NOMO-1 treated with DMSO at 0.1 percent for 48 hours (cell line): ENCODE data around the gene C9orf153.

ENCODE experiments used
- DNase-seq: peaks from one replicate; lab custom pipeline; 2025; ENCODE audit not compliant: unreplicated experiment; lab: John Stamatoyannopoulos, UW

C9orf153 gene

DNA sequence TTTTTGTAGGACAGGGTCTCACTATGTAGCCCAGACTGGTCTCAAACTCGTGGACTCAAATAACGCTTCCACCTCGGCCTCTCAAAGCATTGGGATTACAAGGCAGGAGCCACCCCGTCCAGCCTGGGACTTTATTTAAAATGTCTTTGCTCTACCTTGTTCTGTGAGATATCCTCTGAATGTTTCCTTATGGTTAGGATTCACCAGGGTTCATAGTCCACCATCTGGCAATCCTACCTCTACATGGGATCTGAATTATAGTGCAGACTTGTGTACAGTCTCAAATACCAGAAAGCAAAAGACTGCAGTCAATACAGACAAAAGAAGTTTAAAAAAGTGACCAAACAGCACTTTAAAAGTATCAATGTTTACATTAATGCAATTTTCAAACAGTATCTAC, 12.8 kb upstream of the C9orf153 start:
- no peak for DNase-seq

DNA sequence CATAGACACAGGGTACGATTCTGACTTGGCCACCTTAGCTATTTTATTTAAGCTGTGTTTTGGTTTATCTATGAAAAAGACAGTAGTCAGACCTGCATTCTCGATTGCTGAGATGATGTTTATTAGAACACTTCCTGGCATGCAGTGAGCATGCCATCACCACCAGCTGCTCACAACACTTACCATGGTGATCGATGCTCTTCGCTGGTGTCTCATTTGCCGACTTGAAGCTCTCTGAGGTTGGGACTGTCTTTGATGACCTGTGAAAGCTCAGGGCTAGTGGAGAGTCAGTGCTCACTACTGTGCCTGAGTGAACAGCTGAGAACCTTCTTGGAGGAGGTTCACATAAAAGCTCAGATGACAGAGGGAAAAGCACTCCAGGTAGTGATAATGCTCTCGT, 4.4 kb upstream of the C9orf153 start:
- DNase-seq = no peak

DNA sequence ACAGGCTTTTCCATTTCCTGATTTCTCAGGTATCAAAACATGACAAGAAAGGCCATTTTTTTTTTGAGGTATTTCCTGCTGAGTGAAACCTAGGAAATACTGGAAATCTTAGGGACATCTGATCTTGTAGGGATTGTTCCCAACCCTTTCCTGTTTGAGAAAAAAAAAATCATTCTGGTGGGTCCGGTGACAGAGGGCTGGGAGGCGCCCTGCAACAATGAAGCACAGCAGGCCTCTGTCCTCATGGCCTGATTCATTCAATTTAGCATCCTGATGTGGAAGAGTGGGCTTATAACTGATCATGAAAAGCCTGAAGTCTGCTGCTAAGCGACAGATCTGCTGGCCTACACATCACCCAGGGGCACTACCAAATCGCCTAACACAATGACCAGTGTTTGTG, 3.0 kb upstream of the C9orf153 start:
- DNase-seq = no peak

DNA sequence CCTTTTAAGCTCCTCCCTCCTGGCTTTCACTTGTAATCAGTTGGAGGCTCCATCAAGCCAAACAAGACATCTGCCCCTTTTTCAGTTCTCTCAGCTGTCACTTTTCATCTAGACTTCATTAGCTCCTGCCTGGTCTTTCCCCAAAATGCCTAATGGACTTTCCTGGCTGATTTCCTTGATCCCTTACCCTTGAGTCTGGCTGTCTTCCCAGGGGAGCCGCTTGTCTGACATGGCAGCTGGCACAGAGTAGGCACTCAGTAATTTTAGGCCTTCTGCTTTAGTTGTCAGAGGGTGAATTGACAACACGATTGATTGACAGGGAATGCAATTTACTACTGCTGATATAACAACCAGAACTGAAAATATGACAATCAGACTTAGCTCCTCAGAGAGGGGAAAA, 2.1 kb downstream of the C9orf153 start:
- DNase-seq = no peak

DNA sequence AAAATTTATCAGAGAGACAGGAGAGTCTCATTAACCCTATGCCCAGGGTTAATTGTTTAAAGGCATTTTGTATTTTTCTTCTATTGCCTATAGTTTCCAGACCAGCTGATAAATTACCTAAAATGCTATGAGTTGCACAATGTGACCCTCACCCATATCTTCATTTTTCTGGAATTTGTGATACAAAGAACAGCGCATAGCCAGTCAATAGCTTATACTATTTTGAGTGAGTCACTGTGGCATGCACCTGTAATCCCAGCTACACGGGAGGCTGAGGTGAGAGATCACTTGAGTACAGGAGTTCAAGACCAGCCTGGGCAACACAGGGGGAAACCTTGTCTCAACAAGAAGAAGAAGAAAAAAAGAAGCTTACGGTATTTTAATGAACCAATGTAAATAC, 2.8 kb downstream of the C9orf153 start:
- no peak for DNase-seq

DNA sequence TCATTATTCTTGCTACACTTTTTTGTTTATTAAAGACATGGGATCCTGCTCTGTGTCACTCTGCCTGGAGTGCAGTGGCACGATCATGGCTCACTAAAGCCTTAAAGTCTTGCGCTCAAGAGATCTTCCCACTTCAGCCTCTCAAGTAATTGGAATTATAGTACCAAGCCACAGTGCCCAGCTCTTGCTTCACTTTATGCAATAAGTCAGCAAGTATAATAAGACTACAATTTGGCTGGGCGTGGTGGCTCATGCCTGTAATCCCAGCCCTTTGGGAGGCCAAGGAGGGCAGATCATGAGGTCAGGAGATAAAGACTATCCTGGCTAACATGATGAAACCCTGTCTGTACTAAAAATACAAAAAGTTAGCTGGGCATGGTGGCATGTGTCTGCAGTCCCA, 5.9 kb downstream of the C9orf153 start:
- DNase-seq = no peak

DNA sequence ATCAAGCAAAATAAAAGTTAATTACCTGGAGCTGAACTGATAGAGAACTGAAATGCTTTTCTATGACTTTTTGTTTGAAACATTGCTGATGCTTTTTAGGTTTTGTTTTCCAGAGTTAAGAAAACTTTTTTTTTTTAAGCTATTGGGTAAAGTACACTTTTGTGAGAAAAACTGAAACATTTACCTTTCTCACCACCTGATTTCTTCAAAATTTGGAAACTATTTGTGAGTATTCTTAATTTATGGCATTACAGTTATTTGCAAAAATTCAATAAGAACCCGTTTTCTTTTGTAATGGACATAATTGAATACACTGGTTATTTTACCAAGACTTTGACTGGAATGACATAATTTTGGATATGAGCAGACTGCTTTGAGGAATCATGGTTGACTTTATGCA, 6.6 kb downstream of the C9orf153 start:
- DNase-seq = no peak

DNA sequence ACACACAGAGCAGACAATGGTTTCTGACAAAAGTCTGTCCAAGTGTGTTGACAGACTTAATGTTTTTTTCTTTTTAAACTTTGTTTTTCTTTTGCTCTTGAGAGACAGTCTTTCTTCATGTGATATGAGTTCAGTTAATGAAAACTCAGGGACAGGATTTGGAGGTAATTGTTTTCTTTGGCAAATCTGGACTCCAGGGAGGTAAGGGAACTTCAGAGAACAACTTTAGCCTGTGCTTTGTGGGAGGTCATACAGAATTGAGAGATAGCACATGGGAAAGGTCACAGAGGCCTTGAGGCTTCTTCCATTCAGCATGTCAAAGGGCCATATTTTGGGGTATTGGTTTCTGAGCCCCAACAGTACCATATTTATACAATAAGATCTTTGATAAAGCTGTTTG, 9.3 kb downstream of the C9orf153 start:
- DNase-seq = no peak

DNA sequence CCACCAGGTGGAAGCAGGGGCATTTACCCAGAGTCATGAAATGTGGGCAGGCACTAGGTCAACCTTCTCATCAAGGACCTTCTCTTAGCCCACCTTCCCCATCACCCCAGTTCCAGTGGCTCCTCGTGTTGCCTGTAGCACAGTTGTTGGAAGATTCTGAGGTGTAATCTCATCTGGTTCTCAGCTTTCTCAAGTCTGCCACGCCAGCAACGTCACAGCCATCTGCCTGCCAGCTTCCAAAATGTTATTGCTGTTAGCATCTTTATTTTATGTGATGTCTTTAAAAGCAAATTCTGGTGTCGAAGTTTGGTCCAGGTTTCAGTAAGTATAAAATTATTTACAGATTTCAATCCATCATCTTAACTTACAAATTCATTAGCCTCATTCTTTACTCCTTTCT, 10.7 kb downstream of the C9orf153 start:
- no peak for DNase-seq

DNA sequence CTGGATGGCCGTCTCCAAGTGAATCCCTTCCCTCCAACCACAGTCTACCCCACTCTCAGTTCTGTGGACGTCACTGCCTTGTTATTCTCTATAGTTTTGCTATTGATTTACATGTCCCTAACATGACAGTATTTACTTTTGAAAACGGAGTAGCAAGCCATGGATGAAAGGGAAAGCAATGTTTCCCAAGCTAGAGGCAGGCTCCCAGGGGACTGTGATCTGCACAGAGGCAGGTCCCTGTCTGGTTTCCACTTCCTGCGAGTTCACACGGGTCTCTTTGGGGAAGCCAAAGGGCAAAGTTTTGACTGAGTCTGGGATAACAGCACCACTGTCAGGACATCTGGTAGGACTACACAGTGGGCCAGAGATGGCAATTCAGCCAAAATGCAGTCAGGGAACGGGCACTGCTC, 12.7 kb downstream of the C9orf153 start:
- DNase-seq = no peak

DNA sequence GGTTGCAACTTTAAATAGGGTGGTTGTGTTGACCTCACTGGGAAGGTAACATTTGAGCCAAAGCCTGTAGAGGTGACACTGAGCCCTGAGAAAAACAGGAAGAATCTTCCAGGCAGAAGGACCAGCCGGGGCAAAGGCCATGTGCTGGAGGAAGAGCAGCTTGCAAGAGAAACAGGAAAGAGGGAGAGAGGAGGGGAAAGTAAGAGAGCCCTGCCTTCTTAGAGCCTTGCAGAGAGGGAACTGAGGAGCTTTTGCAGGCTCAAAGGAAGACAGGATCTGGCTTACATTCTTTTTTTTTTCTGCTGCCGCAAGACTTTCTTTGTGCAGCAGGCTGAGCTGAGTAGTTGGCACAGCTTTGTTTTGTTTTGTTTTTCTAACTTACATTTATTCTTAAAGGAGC, 17.4 kb downstream of the C9orf153 start:
- no peak for DNase-seq

DNA sequence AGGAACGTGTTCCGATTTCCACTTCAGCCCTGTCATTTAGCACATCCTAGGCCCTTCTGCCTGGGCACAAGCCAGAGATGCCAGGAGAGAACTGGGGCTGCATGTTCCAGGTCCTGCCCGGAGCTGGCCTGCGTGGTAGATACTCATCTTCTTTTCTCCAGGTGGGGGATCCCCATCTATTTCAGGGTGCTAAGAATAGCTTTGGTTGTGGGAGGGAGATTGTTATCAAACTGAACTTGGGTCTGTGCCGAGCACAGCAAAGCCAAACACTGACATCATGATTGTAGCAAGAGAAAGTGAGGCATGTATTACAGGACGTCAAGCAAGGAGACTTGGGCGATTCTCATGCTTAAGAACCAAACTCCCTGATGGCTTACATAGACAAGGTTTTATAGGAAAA, 18.2 kb downstream of the C9orf153 start:
- DNase-seq = no peak

DNA sequence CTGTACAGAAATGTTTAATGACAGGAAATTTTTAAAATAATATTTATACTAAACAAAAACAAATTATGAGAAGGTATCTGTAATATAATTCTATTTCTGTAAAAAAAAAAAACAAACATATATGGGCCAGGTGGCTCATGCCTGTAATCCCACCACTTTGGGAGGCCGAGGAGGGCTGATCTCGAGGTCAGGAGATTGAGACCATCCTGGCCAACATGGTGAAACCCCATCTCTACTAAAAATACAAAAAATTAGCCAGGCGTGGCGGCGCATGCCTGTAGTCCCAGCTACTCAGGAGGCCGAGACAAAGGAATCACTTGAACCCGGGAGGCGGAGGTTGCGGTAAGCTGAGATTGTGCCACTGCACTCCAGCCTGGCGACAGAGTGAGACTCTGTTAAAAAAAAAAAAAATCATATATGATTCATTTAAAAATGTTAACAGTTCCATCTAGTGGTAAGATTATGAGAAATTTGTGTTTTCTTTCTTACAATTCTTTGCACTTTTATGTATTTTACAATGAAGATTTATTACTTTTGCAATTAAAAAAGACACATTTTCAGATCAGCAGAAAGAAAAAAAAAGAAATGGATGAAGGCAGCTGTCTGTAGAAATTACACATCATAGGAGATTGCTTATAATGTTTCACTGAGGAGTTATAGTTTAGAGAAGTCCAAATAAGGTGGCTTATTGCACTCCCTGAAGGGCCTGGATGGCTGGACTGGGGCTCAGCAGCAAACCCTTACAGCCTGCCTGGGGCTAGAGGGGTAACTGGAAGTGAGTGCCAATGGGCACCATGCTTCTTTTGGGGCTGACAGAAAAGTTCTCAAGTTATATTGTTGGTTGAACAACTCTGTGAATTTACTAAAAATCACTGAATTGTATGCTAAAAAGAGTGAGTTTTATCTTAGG, 20.3 kb downstream of the C9orf153 start:
- DNase-seq = no peak

DNA sequence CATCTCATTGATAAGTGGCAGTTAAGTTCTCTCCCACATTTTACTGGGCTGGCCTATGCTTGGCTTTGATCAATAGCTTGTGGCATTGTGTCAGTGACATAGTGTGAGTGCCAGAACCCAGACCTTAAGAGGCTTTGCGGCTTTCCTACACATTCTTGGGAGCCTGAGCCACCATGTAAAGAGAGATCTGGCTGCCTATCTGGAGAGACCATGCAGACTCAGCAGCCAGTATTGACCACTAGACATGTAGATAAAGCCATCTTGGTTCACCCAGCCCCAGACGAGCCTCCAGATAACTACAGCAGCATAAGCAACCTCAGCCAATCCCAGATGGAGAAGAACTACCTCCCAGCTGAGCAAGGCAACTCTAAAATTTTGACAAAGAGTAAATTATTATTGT, 28.6 kb downstream of the C9orf153 start:
- DNase-seq = no peak

DNA sequence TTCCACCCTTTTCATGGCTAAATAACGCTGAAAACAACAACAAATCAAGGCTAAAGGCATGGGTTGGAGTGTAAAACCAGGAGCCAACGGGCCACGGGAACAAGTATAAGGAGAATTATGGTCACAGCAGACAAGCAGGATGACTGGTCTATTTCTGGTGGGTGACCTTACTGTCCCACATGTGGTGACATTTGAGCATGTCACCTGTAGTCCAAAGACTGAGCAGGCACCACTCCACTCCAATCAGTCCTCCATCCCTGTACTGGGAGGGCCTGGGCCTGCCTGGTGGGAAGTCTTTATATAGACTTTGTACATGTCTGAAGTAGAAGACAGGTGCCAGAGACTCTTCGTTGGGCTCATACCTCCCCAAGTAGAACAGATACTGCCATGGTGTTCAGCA, 36.8 kb downstream of the C9orf153 start:
- DNase-seq = no peak

DNA sequence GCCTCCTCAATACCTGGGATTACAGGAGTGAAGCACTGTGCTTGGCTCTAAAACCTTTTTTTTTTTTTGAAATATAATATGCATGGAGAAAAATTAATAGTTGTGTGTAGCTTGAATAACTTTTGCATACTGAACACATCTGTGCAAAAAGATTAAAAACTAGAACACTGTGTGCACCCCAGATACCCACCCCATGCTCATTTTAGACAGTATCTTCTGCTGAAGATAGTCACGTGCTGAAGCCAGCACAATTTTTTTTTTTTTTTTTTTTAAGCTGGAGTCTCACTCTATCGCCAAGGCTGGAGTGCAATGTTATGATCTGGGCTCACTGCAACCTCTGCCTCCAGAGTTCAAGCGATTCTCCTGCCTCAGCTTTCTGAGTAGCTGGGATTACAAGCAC, 39.9 kb downstream of the C9orf153 start:
- no peak for DNase-seq

DNA sequence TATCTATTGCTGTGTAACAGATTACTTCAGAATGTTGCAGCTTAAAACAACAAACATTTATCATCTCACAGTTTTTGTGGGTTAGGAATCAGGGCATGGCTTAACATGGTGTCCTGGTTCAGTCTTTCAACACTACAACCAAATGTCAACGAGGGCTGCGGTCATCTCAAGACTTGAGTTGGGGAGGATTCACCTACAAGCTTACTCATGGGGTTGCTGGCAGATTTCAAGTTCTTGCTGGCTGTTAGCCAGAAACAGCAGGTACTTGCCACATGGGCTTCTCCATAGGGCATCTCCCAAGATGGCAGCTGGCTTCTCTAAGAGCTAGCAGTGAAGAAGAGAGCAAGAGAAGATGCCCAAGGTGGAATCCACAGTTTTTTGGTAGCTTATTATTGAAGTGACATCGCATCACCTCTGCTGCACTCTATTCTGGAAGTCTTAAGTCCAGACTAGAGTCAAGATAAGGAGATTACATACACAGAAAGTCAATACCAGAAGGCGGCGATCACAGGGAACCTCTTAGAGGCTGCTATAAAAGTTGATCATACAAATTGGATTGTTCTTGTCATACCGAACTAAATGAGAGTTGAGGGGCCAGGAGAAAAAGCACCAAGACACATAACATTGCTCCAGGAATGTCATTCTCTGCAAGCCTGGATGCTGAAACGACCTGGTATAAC, 42.2 kb downstream of the C9orf153 start:
- DNase-seq = no peak

DNA sequence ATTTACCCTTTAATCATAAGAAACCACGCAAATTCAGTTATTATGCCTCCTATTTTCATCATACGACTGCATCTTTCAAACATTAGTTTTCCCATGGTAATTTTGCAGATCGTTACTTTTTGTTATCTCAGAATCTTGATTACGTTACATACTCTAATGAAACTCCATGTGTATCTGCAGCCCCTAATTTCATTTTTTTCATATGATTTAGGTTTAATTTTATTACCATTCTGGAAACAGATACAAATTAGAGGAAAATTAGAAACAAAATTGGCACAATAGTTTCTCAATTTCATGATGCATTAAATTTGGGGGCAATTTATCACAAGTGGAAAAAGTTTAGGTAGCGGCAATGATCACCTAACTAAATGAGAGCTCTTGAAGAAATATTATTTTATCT, 52.3 kb downstream of the C9orf153 start:
- DNase-seq = no peak

DNA sequence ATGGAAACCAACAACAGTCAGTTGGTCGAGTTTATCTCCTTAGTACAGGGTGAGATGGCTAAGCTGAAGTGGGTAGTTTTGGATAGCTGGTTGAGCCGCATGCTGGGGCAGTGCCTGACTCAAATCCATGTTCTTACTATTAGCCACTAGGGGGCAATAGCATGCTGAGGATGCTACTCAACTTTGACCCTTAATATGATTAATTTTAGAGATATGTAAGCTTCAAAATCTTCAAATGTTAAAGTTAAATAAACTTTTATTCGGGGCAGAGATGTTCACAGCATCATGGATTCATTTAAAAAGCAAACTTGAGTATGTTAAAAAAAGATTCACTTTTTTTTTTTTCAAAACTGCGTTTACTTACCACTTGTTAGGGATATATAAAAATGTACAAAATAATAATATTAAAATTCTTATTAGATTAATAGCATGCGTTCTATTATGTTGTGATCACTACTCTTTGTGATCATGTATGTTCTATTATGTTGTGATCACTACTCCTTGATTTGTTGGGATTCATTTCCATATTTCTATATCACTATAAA, 57.0 kb downstream of the C9orf153 start:
- DNase-seq = peak; percentile 22

DNA sequence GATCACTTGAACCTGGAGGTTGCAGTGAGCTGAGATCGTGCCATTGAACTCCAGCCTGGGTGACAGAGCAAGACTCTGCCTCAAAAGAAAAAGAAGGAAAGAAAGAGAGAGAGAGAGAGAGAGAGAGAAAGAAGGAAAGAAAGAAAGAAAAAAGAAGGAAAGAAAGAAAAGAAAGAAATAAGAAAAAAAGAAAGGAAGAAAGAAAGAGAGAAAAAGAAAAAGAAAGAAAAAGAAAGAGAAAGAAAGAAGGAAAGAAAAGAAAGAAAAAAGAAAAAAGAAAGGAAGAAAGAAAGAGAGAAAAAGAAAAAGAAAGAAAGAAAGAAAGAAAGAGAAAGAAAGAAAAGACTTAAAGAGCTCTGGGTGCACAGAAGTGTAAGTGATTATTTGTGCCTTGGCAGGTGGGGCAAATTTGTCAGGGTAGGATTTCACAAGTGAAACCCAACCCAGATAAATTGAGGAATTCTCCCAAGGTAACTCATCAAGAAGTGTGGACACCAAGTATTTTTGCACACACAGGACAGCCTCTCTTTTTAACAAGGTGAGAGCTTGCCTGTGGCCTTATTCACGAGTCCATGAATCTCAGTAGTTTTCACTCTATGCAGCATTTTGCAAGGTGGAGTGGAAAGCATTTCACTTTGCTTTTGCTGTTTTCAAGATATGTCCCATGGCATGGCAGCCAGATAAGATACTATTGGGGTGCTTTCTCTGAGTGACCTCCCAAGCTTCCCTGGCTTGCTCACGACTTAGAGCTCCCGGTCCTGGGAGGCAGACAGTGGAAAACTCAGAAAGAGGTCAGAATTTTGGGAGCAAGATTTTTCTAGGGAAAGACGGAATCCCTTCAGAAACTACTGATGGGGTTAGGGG, 57.8 kb downstream of the C9orf153 start:
- no peak for DNase-seq

DNA sequence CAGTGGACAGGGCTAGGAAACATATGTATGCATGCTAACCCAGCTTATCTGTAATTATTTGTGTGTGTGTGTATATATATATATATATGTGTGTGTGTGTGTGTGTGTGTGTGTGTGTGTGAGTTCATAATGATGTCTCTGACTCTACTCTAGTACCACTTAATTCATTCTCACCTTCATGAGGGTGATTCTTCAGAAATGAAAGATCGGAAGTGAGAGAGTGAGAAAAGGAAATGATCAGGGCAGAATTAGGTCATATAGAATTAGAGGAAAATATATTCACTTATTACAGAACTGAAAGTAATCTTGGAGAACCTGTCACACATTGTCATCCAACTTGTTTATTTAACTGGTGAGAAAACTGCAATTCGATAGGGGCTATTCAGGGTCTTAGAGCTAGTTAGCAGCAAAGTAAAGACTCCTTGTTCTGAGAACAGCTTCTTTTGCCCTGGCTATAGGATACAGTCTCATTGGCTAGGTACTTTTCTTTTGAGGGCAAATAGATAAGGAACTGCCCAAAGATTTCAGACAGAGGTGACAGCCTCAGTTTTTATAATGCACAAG, 58.8 kb downstream of the C9orf153 start:
- DNase-seq = no peak
